ELF-1 (cell line): ENCODE measurements around the gene PGP.
A peak's percentile ranks its signal among the peaks of the same experiment; 100 is the strongest.

ENCODE experiments used
- DNase-seq: peaks from one replicate; pipeline ENCODE4 v3.0.0-alpha.2; 2016; ENCODE audit warnings: low read depth, low spot score

Gene PGP

DNA sequence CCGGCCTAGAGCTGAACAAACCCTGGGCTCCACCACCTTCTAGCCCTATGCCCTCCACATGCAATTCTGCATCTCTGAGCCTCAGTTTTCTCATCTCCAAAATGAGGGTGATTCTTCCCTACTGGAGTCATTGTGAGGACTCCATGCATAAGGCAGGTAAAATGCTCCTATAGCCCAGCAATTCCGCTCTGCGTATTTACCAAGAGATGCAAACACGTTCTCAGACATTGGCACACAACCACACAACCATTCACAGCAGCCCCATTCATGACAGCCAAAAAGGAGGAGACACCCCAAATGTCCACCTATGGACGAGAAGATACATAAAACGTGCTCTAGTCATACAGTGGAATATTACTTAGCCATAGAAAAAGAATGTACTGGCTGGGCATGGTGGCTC lies 14.3 kb downstream of the PGP start:
- DNase-seq, result no peak

DNA sequence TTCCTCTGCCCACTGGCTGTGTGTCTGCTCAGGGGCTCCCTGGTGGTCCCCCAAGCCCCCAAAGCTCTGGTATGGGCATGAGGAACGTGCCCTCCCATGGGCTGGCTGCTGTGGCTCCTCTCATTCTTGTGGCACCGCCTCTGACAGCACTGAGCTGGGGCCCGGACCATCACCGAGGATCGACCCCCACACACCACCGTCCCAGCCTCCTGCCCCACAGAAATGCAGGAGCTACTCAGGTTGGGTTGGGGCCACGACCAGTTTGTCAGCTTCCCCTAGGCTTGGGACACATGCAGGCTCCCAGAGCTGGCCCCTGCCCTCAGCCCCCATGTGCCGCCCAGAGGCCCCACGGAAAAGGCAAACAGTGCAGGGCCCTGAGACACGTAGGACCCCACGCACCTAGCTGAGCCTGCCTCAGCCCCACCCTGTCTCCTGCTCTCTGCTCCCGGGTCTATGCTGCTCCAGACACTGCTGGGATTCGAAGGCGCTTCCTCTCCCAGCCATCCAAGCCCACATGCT lies 15.0 kb downstream of the PGP start:
- no peak for DNase-seq

- no peak for DNase-seq
Observed at GRCh38 chr16:2199095-2199494, 15.5 kb downstream of the PGP start.

DNA sequence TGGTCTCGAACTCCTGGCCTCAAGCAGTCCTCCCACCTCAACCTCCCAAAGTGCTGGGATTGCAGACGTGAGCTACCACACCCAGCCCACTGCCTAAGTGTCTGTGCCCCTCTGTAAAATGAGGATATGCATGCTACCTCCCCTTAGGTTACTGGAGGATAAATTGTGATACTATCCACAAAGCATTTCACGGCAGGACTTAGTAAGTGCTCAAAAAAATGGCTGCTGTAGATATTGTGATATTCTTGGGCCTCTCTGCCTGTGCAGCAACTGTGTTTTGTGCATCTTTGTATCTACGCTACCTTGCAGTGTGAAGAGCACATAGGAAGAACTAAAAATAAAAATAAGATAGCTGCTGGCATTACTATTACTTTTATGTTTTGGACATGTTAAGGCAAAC lies 16.4 kb downstream of the PGP start:
- no peak for DNase-seq

GRCh38 chr16:2197765-2198164 lies 16.9 kb downstream of the PGP start:
- DNase-seq, result no peak

DNA sequence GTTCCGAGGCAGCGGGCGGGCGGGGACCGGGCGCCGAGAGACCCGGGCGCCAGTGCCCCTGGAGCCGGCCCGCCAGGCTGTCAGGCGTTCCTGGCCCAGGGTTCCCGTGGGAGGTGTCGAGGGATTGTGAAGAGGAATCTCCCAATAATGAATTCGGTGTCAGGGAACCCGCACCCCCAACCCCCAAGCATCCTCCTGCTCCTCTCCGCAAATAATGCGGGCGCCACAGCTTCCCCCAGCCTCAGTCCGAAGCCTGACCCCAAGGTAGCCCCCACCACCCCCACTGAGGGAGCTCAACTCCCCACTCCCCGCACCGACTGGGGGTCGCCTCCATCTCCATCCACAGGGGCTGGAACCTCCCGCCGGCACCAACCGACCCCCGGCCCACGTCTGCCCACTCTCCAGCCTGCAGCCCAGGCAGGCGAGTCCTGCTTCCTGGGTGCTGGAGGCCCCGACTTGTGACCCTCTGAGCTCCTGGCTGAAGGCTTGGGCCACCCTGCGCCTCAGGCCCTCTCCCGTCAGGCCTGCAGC lies 17.6 kb downstream of the PGP start:
- no peak for DNase-seq

GRCh38 chr16:2196162-2196980 lies 18.3 kb downstream of the PGP start, which contains the start of gene CASKIN1:
TSS of gene CASKIN1 (minus strand) at chr16:2196605. CDS start at chr16:2196432, 173 bp downstream.
- no peak for DNase-seq

DNA sequence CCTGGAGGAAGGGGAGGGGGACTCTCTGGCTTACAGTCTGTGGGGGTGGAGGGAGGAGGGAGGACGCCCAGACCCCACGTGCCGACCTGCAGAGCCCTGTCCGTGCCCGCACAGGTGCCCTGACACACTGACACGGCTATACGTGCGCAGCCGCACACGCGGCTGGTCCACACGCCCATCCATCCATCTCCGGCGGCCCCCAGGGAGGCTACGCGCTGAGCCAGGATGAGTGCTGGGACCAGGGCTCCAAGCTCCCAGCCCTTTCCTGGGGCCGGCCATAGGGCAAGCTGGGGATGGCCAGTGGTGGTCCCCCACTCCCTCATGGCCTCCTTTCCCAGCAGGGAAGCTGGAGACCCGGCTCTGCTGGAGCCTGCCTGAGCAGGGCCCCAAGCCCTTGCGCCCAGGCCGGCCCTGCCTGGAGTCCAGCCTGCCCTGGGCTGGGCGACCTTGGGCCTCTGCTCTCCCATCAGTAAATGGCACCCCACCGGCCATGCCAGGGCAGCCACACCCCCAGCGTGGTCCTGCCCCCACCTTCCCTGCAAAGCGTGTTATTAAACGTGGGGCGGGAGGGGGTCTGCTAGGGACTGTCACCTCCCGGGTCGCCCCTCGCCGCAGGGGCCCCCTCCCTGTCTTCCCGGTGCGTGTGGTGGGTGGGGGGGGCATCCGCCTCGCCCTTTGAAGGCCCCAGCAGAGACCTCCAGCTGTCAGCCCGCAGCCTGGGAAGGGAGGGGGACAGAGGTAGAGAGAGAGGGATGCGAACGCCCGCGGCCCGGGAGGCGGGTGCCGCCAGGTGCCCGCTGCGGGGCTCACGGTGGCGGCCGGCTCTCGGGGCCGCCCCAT lies 19.1 kb downstream of the PGP start:
- DNase-seq, result no peak

DNA sequence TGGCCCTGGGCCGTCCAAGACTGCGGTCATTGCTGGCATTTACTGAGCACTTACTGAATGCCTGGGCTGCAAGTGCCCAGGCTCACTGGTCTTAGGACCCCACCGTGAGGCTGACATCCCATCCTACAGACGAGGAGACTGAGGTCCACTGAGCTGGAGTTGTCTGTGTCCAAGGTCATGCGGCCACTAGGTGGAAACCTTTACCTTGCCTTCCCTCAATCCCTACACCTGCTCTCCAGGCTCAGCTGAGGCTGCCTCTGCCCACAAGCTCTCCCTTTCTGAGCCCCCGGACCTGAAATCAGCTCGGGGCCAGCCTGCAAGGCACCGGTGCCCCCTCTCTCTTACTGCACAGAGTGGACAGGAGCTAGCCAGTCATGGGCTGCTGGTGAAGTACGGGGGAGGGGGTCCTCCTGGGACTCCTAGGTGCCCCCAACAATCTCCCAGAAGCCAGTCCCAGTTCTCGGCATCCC lies 19.8 kb downstream of the PGP start:
- DNase-seq, result peak; percentile 85

- no peak for DNase-seq
Observed at GRCh38 chr16:2194166-2194834, 20.3 kb downstream of the PGP start.

GRCh38 chr16:2191446-2191706 lies 23.3 kb downstream of the PGP start:
- no peak for DNase-seq

DNA sequence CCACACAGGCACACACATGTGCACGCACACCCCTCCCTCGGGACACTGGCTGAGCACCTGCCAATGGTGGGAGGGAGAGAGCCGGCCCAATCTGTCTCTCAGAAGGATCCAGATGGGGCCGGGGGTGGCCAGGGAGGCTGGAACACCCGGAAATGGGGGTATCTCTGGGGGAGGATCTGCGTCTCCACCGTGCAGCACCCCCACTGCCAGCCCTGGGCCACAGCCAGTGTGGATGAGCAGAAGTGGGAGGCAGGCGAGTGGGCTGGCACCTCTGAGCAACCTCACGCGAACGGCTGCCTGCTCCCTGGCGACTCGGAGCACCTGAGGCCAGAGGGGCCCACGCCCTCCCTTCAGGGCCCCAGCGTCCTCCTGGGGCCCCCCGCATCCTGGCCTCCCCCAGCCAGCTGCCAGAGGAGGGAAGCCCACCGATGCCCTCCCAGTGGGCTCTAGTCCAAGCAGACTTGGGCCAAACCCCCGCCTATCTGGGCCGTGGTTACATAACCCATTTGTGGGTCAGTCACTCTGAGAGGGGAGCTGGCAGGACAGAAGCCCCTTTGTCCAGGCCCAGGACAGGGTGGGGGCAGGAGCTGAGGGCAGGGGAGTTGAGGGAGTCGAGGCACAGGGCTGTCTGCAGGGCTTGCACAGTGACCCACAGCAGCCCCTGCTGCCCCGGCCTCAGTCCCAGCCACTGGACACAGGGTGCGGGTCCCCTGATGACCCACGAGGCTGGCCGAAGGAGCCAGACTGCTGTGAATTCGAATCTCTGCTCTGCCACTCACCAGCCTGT lies 23.8 kb downstream of the PGP start:
- no peak for DNase-seq

- no peak for DNase-seq
Observed at GRCh38 chr16:2190002-2190658, 24.5 kb downstream of the PGP start.

- peak; percentile 35 for DNase-seq
Observed at GRCh38 chr16:2189252-2189893, 25.3 kb downstream of the PGP start.

DNA sequence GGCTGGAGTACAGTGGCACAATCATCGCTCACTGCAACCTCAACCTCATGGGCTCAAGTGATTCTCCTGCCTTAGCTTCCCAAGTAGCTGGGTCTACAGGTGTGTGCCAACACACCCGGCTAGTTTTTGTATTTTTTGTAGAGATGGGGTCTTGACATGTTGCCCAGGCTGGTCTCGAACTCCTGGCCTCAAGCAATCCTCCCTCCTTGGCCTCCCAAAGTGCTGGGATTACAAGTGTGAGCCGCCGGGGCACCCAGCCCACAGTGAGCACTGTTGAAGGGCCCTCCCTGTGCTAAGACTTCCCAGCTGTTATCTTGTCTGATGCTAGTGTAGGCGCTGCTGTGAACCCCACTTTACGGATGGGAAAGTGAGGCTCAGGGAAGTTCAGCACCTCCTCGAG lies 26.2 kb downstream of the PGP start:
- no peak for DNase-seq

DNA sequence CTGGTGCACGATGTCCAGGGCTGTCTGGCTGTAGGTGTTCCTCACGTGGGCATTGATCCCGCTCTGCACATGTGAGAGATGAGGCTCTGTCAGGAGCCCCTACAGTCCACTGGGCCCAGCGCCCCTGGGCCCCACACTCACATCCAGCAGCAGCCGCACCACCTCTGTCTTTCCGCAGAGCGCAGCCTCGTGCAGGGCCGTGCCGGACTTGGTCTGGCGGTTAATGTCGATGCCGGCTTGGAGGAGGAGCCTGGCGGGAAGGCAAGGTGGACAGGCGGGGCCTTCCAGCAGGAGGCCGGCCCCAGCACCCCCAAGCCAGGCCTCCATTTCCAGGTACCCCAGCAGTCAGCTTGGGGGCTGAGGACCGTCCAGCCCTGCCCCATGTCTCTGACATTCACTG lies 27.4 kb downstream of the PGP start:
- DNase-seq, result no peak

DNA sequence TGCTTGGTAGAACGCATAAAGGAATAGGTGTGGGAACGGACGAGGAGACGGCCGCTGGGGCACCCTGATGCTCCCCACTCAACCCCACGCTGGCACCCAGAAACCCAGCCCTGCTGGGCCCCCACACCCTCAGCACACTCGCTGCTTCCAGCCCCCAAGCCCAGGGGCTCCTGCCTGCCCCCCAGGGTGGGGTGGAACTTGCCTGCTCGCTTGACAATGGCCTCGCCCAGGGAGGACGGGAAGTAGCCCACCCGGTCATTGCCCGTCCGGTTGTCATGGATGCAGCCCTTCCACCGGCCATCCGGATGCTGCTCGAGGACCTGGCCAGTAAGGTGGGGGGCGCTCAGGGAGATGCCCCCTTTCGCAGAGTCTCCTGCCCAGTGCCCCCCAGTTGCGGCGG lies 28.1 kb downstream of the PGP start:
- no peak for DNase-seq

- no peak for DNase-seq
Observed at GRCh38 chr16:2186064-2186463, 28.6 kb downstream of the PGP start.

DNA sequence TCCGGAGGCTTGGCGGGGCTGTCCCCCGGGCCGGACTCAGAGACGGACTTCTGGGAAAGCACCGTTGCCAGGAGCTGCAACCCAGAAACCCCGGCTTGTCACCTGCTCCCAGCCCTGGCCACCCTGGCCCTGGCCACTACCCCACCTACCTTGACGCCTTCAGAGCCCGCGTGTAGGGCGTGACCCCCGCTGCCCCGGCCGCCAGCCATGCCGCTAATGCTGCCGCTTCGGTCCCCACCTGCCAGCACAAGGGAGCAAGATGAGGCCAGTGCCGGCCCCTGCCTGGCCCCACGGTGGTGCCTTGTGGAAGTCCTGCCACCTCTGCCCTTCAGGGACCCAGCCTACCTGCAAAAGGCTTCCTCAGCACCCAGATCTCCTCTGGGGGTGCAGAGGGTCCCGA lies 29.7 kb downstream of the PGP start:
- DNase-seq, result no peak

DNA sequence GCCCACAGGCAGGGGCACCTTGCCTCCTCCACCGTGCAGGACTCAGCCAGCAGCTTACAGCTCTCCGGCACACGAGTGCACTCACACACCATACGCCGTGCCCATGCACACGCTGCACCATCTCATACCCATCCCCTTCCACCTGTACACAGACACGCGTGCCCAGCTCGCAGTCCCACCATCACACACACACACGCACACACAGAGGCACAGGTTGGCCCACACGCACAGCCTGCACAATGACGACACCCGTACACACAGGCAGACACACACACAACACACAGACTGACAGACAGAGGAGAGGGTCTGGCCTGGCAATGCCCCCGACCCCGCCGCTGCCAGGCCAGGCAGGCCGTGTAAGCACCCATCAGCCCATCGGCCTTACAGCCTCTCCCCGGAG lies 30.3 kb downstream of the PGP start:
- DNase-seq, result no peak
